Fibroblast of the aortic adventitia (primary cell): ENCODE measurements around the gene SERF2. TPM values are rescaled to one million over a fixed set of nuclear protein-coding genes. Genes with fewer than 3 reads are reported as not detected.

Experiments used
- DNase-seq: peaks from one replicate; pipeline ENCODE4 v3.0.0-alpha.2; 2010; ENCODE audit warnings: low read depth
- H3K4me3 ChIP-seq: 2 replicates; pipeline ENCODE4 v1.5.1; 2011; ENCODE audit warnings: low read depth, mild to moderate bottlenecking, control low read depth, low read length, moderate library complexity
- total RNA-seq: library from RNA; depleted of rRNA; stranded (reverse); fragments of >200 nt; gene quantifications from 2 replicates; pipeline ENCODE4 v1.2.3, GENCODE V29; 2012; ENCODE audit warnings: low replicate concordance
- TF ChIP-seq, protein P1 (sequence below): IDR thresholded peaks from 2 replicates; pipeline ENCODE4 v1.5.1; 2011; ENCODE audit warnings: mild to moderate bottlenecking, low read length, control low read depth, inconsistent platforms; ENCODE audit not compliant: insufficient read depth

The SERF2 gene
- total RNA-seq, 1 donor = 516 TPM

DNA sequence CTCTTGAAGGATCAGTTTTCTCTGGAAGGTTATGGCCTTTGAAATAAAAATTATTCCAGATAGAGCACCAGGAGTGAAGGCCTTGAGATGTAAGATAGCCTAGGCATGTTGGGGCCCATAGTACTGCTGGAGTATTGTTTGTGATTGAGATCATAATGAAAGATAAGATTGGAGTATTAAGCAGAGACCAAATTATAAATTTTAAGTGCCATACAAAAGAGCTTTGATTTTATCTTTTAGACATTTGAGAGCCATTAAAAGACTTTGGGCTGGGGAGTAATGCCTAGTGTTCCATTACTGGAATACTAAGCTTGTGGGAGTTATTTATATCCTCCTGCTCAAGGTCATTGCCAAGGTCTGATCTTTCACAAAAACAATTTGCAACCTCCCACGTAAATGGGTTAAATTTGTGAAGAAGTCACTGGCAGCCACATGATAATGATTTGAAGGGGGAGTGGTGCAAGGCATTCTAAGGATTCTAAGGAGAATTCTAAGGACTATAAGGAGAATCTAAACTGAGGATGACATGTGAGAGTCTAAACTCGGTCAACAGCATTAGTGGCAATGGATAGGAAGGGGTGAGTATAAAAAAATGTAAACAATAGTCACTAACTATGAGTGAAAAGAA lies 28.2 kb upstream of the SERF2 start:
- no peak for DNase-seq
- TF ChIP-seq, protein P1, sequence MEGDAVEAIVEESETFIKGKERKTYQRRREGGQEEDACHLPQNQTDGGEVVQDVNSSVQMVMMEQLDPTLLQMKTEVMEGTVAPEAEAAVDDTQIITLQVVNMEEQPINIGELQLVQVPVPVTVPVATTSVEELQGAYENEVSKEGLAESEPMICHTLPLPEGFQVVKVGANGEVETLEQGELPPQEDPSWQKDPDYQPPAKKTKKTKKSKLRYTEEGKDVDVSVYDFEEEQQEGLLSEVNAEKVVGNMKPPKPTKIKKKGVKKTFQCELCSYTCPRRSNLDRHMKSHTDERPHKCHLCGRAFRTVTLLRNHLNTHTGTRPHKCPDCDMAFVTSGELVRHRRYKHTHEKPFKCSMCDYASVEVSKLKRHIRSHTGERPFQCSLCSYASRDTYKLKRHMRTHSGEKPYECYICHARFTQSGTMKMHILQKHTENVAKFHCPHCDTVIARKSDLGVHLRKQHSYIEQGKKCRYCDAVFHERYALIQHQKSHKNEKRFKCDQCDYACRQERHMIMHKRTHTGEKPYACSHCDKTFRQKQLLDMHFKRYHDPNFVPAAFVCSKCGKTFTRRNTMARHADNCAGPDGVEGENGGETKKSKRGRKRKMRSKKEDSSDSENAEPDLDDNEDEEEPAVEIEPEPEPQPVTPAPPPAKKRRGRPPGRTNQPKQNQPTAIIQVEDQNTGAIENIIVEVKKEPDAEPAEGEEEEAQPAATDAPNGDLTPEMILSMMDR = no peak
- H3K4me3 ChIP-seq = no peak overlapping the region

DNA sequence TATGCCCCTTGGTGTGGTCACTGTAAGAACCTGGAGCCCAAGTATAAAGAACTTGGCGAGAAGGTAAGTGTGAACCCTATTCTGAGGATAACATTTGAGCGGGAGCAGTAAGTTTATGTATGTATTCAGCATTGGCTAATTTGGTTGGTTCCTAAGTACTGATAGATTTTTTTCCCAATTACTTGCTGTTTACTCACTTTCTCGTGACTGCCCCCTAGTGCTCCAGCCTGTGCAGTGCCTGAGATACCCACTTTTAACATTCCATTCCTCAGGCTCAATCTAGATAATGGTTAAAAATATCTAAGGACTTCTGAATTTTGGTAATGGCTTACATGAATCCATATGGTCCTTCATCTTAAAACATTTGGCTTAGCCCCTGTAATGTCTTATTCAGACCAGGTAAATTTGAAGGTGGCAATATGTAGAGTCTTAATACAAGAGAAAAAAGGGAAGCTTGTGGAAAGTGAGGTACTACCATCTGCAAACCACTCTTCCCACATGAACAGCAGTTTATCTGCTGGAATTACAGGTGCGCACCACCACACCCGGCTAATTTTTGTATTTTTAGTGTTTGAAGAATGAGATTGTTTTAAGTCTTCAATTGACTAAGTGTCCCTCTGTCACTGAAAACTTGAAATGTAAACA lies 22.4 kb upstream of the SERF2 start:
- no peak overlapping the region for H3K4me3 ChIP-seq
- peak; percentile 78 for DNase-seq
- TF ChIP-seq, protein P1 = peak; percentile 91

DNA sequence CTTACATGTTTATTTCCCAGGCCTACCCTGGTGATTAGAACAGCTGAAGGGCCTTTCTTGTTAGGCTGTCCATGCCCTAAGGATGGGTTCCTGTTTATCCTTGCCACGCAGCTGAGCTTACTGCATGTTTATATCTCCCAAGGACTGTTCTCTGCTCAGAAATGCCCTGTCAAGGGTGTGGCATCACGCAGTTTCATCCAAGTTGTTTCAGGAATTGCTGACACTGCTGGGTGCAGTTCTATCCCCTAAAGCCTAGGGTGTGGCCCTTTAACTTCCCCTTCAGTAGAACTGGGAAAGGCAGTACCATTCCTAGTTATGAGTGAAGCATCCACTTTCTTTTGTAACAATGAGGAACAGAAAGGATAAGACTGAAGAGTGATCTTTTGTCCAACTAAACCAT lies 20.3 kb upstream of the SERF2 start:
- peak; percentile 32 for DNase-seq
- TF ChIP-seq, protein P1 = no peak
- no peak overlapping the region for H3K4me3 ChIP-seq

DNA sequence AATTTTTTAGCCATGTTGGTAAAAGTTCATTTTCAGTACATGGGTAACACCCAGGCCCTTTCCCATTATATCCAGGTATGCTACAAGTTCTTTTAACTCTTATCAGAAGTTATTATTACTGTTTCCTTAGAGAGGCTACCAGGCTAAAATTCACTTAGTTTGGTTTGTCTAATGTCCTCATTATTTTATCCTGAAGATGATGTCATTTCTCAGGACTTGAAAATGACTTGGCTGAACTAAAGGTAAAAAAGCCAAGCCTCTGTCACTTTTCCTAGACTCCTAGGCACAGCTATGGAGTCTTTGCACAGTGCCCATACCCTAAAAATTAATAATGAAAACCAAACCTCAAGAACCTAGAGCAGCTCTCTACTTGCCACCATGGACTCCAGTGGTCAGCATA lies 19.5 kb upstream of the SERF2 start:
- TF ChIP-seq, protein P1 = no peak
- no peak overlapping the region for H3K4me3 ChIP-seq
- DNase-seq = no peak

DNA sequence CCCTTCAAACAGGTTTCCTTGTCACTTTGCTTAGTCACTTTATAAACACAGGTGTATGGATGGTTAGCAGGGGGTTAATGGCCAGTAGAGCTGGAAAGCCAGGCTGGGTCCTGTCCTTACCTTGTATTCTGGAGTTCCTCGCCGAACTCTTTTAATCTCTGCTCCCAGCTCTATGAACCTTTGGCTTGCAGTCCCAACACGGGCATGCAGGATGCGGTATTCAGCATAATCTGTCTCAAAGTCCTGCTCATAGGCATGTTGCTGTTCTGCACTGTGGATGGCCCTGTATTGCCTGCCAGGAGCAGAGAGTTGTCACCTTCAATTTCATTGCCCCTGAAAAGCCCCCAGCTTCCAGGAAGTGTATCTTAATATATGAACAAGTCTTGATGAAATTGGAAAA lies 18.1 kb upstream of the SERF2 start:
- TF ChIP-seq, protein P1 = no peak
- DNase-seq = no peak
- H3K4me3 ChIP-seq = no peak overlapping the region

DNA sequence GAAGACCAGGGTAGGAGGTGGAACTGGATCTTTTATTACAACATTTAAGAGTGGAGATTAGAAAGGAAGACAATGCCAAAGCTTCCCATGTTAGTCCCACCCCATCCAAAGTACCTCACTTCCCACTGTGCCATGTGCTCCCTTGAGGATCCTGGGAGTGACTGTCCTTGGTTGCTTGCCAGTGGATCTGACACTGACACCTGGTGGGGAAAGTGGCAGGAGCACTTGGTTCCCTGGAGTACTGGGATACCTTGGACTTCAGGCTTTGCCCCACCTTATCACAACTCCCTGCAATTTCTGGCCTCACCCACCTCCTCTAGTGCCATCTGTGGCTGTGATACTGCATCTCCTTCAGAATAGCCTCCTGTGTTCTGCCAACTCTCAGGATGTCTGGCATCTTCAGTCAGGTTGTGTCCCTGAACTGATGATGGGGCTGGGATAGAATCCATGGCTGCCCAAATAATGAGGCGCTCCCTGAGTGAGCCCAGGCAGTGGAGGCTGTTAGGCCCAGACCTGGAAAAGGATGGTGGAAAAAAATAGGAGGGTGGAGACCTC lies 16.6 kb upstream of the SERF2 start:
- no peak overlapping the region for H3K4me3 ChIP-seq
- peak; percentile 30 for DNase-seq
- TF ChIP-seq, protein P1 = no peak
